Measurements from ENCODE around the gene IFNA5.

DNA sequence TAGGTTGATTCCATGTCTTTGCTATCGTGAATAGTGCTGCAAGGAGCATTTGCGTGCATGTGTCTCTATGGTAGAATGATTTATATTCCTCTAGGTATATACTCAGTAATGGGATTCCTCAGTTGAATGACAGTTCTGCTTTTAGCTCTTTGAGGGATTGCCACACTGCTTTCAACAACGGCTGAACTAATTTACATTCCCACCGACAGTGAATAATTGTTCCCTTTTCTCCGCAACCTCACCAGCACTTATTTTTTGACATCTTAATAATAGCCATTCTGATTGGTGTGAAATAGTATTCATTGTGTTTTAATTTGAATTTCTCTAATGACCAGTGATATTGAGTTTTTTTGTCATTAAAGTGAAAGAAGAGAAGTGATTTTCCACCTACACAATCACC is 18.5 kb downstream of the IFNA5 start:
- TF ChIP-seq EZH2 (IDR thresholded peaks at IDR 0.05), result no peak
- TF ChIP-seq, protein P1, sequence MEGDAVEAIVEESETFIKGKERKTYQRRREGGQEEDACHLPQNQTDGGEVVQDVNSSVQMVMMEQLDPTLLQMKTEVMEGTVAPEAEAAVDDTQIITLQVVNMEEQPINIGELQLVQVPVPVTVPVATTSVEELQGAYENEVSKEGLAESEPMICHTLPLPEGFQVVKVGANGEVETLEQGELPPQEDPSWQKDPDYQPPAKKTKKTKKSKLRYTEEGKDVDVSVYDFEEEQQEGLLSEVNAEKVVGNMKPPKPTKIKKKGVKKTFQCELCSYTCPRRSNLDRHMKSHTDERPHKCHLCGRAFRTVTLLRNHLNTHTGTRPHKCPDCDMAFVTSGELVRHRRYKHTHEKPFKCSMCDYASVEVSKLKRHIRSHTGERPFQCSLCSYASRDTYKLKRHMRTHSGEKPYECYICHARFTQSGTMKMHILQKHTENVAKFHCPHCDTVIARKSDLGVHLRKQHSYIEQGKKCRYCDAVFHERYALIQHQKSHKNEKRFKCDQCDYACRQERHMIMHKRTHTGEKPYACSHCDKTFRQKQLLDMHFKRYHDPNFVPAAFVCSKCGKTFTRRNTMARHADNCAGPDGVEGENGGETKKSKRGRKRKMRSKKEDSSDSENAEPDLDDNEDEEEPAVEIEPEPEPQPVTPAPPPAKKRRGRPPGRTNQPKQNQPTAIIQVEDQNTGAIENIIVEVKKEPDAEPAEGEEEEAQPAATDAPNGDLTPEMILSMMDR (IDR thresholded peaks at IDR 0.05 in 2 of 3, conservative IDR thresholded peaks at IDR 0.05 in 1 of 3; ENCODE audit: borderline replicate concordance in 1 of 3, insufficient read depth in 1 of 3, low read depth in 2 of 3, low read length in 2 of 3), result no peak
- no peak for TF ChIP-seq EZH2phosphoT487 (IDR thresholded peaks at IDR 0.05; ENCODE audit: borderline replicate concordance)
- TF ChIP-seq POLR2AphosphoS5 (IDR thresholded peaks at IDR 0.05; ENCODE audit: low read depth, low read length), result no peak
- no peak for TF ChIP-seq POLR2A (IDR thresholded peaks at IDR 0.05; ENCODE audit: borderline replicate concordance, extremely low read depth, insufficient read depth, insufficient read length)
- TF ChIP-seq, protein P2, sequence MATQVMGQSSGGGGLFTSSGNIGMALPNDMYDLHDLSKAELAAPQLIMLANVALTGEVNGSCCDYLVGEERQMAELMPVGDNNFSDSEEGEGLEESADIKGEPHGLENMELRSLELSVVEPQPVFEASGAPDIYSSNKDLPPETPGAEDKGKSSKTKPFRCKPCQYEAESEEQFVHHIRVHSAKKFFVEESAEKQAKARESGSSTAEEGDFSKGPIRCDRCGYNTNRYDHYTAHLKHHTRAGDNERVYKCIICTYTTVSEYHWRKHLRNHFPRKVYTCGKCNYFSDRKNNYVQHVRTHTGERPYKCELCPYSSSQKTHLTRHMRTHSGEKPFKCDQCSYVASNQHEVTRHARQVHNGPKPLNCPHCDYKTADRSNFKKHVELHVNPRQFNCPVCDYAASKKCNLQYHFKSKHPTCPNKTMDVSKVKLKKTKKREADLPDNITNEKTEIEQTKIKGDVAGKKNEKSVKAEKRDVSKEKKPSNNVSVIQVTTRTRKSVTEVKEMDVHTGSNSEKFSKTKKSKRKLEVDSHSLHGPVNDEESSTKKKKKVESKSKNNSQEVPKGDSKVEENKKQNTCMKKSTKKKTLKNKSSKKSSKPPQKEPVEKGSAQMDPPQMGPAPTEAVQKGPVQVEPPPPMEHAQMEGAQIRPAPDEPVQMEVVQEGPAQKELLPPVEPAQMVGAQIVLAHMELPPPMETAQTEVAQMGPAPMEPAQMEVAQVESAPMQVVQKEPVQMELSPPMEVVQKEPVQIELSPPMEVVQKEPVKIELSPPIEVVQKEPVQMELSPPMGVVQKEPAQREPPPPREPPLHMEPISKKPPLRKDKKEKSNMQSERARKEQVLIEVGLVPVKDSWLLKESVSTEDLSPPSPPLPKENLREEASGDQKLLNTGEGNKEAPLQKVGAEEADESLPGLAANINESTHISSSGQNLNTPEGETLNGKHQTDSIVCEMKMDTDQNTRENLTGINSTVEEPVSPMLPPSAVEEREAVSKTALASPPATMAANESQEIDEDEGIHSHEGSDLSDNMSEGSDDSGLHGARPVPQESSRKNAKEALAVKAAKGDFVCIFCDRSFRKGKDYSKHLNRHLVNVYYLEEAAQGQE (IDR thresholded peaks at IDR 0.05; ENCODE audit: low read depth), result no peak
- no peak for TF ChIP-seq SRF (IDR thresholded peaks at IDR 0.05; ENCODE audit: low read depth)
- no peak for TF ChIP-seq SP1 (IDR thresholded peaks at IDR 0.05; ENCODE audit: low read depth)
- TF ChIP-seq CEBPB (IDR thresholded peaks at IDR 0.05; ENCODE audit: low read depth), result no peak
- TF ChIP-seq YY1 (IDR thresholded peaks at IDR 0.05; ENCODE audit: extremely low read depth, insufficient replicate concordance, low read depth, low read length), result no peak

Measured in HCT116 (cell line).